Neural cell (in vitro differentiated cells): ENCODE data around the gene YIPF7. TPM values are rescaled to one million over a fixed set of nuclear protein-coding genes. Genes with fewer than 3 reads are reported as not detected.

Experiments
- H2AFZ ChIP-seq: fragments of 200-600, 300-800 bp; sonication (generic), shearing (Covaris generic); 2 replicates; pipeline ENCODE4 v1.6.0; 2014; ENCODE audit warnings: low read depth, mild to moderate bottlenecking, antibody characterized with exemption, low read length, moderate library complexity
- H3F3A ChIP-seq: fragments of 200-600 bp; shearing (Covaris generic); 2 replicates; pipeline ENCODE4 v1.6.1; 2016; ENCODE audit warnings: mild to moderate bottlenecking, moderate library complexity, mixed read lengths, antibody characterized with exemption, low read length; ENCODE audit not compliant: insufficient read depth, poor library complexity, severe bottlenecking
- H3K27ac ChIP-seq: fragments of 200-600, 300-800 bp; sonication (generic), shearing (Covaris generic); 2 replicates; pipeline ENCODE4 v1.5.1; 2014; ENCODE audit warnings: mild to moderate bottlenecking, low read length, moderate library complexity
- H3K27me3 ChIP-seq: fragments of 300-800, 200-600 bp; sonication (generic), shearing (Covaris generic); 2 replicates; pipeline ENCODE4 v1.6.0; 2014; ENCODE audit warnings: mild to moderate bottlenecking, low read depth, low read length, moderate library complexity; ENCODE audit not compliant: insufficient read depth
- H3K36me3 ChIP-seq: fragments of 300-800, 200-600 bp; sonication (generic), shearing (Covaris generic); 2 replicates; pipeline ENCODE4 v1.5.1; 2014; ENCODE audit warnings: mild to moderate bottlenecking, antibody characterized with exemption, low read length, moderate library complexity; ENCODE audit not compliant: insufficient read depth
- H3K4me2 ChIP-seq: fragments of 300-800, 200-600 bp; sonication (generic), shearing (Covaris generic); 2 replicates; pipeline ENCODE4 v1.6.0; 2014; ENCODE audit warnings: mild to moderate bottlenecking, low read length
- H3K4me3 ChIP-seq: fragments of 300-800, 200-600 bp; sonication (generic), shearing (Covaris generic); 2 replicates; pipeline ENCODE4 v1.5.1; 2014; ENCODE audit warnings: mild to moderate bottlenecking, low read length, moderate library complexity
- H3K79me2 ChIP-seq: fragments of 200-600 bp; shearing (Covaris generic); replicated peaks from 2 replicates; pipeline ENCODE4 v1.6.0; 2014; ENCODE audit warnings: mild to moderate bottlenecking, low read length, moderate library complexity; ENCODE audit not compliant: insufficient read depth
- H3K9ac ChIP-seq: fragments of 300-800, 200-600 bp; sonication (generic), shearing (Covaris generic); 2 replicates; pipeline ENCODE4 v1.6.1; 2016; ENCODE audit warnings: mild to moderate bottlenecking, low read length, mixed read lengths
- H3K9me2 ChIP-seq: fragments of 200-600 bp; shearing (Covaris generic); 2 replicates; pipeline ENCODE4 v1.6.1; 2016; ENCODE audit warnings: mild to moderate bottlenecking, low read length, mixed read lengths; ENCODE audit not compliant: insufficient read depth
- H3K9me3 ChIP-seq: fragments of 200-600, 300-800 bp; sonication (generic), shearing (Covaris generic); 2 replicates; pipeline ENCODE4 v1.6.1; 2016; ENCODE audit warnings: mild to moderate bottlenecking, mixed run types, low read length, moderate library complexity, mixed read lengths
- H4K20me1 ChIP-seq: fragments of 200-600 bp; shearing (Covaris generic); 2 replicates; pipeline ENCODE4 v1.6.1; 2016; ENCODE audit warnings: mild to moderate bottlenecking, mixed run types; ENCODE audit not compliant: insufficient read depth
- EP300 ChIP-seq: fragments of 450-650 bp; conservative IDR thresholded peaks from 2 replicates; pipeline ENCODE4 v1.6.1; 2014; ENCODE audit warnings: antibody characterized with exemption, mild to moderate bottlenecking, moderate library complexity; ENCODE audit not compliant: poor library complexity, severe bottlenecking
- EZH2 ChIP-seq: fragments of 200-600, 300-800 bp; shearing (Covaris generic), sonication (generic); IDR thresholded peaks from 2 replicates; pipeline ENCODE4 v1.6.1; 2014; ENCODE audit warnings: antibody characterized with exemption, low read length, borderline replicate concordance, mild to moderate bottlenecking; ENCODE audit not compliant: insufficient read depth, poor library complexity, severe bottlenecking
- MXI1 ChIP-seq: fragments of 450-650 bp; conservative IDR thresholded peaks from 2 replicates; pipeline ENCODE4 v1.6.1; 2014; ENCODE audit warnings: antibody characterized with exemption, mild to moderate bottlenecking; ENCODE audit not compliant: poor library complexity, severe bottlenecking
- POLR2AphosphoS5 ChIP-seq: IDR thresholded peaks from 2 replicates; pipeline ENCODE4 v1.6.1; 2012
- RAD21 ChIP-seq: fragments of 450-650 bp; conservative IDR thresholded peaks from 2 replicates; pipeline ENCODE4 v1.6.1; 2014; ENCODE audit warnings: antibody characterized with exemption, mild to moderate bottlenecking, moderate library complexity
- SMC3 ChIP-seq: fragments of 450-650 bp; conservative IDR thresholded peaks from 2 replicates; pipeline ENCODE4 v1.6.1; 2014; ENCODE audit warnings: antibody characterized with exemption, mild to moderate bottlenecking, moderate library complexity; ENCODE audit not compliant: poor library complexity
- TAF1 ChIP-seq: IDR thresholded peaks from 2 replicates; pipeline ENCODE4 v1.6.1; 2012; ENCODE audit warnings: low read depth
- polyA plus RNA-seq: library from polyadenylated mRNA; depleted of rRNA; stranded (reverse); fragments of >200 nt; gene quantifications from 2 replicates; pipeline ENCODE4 v1.2.3, GENCODE V29; 2014
- TF ChIP-seq, protein P1 (sequence below): fragments of 450-650 bp; IDR thresholded peaks from 2 replicates; pipeline ENCODE4 v1.5.1; 2014; ENCODE audit warnings: antibody characterized with exemption, mild to moderate bottlenecking, moderate library complexity; ENCODE audit not compliant: poor library complexity, severe bottlenecking
- TF ChIP-seq, protein P2 (sequence below): IDR thresholded peaks from 2 replicates; pipeline ENCODE4 v1.6.1; 2012; ENCODE audit warnings: borderline replicate concordance

The YIPF7 gene
- polyA plus RNA-seq, 1 donor from 2014 or later = 0.50 TPM

DNA sequence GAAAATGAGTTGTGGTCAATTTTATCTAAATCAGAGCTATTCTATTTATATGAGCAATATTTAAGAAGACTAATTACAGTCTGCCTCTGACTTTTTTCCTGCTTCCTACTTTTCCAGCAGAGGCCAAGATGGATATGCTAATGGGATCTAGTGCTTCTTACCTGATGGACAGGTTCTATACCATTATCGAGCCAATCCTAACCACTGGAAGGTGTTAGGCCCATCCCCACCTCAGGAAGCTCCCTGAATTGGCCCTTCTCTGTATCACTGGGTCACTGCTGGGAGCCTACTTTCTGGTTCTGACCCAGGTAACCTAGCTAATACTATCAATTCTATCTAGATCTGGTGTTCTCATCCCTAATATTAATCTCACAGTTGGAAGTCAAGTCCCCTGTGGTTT lies 577 bp upstream of the YIPF7 start:
- TF ChIP-seq EP300 = no peak
- no peak for TF ChIP-seq TAF1
- TF ChIP-seq, protein P1, sequence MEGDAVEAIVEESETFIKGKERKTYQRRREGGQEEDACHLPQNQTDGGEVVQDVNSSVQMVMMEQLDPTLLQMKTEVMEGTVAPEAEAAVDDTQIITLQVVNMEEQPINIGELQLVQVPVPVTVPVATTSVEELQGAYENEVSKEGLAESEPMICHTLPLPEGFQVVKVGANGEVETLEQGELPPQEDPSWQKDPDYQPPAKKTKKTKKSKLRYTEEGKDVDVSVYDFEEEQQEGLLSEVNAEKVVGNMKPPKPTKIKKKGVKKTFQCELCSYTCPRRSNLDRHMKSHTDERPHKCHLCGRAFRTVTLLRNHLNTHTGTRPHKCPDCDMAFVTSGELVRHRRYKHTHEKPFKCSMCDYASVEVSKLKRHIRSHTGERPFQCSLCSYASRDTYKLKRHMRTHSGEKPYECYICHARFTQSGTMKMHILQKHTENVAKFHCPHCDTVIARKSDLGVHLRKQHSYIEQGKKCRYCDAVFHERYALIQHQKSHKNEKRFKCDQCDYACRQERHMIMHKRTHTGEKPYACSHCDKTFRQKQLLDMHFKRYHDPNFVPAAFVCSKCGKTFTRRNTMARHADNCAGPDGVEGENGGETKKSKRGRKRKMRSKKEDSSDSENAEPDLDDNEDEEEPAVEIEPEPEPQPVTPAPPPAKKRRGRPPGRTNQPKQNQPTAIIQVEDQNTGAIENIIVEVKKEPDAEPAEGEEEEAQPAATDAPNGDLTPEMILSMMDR = no peak
- TF ChIP-seq SMC3 = no peak
- TF ChIP-seq EZH2 = no peak
- TF ChIP-seq, protein P2, sequence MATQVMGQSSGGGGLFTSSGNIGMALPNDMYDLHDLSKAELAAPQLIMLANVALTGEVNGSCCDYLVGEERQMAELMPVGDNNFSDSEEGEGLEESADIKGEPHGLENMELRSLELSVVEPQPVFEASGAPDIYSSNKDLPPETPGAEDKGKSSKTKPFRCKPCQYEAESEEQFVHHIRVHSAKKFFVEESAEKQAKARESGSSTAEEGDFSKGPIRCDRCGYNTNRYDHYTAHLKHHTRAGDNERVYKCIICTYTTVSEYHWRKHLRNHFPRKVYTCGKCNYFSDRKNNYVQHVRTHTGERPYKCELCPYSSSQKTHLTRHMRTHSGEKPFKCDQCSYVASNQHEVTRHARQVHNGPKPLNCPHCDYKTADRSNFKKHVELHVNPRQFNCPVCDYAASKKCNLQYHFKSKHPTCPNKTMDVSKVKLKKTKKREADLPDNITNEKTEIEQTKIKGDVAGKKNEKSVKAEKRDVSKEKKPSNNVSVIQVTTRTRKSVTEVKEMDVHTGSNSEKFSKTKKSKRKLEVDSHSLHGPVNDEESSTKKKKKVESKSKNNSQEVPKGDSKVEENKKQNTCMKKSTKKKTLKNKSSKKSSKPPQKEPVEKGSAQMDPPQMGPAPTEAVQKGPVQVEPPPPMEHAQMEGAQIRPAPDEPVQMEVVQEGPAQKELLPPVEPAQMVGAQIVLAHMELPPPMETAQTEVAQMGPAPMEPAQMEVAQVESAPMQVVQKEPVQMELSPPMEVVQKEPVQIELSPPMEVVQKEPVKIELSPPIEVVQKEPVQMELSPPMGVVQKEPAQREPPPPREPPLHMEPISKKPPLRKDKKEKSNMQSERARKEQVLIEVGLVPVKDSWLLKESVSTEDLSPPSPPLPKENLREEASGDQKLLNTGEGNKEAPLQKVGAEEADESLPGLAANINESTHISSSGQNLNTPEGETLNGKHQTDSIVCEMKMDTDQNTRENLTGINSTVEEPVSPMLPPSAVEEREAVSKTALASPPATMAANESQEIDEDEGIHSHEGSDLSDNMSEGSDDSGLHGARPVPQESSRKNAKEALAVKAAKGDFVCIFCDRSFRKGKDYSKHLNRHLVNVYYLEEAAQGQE = no peak
- no peak for TF ChIP-seq RAD21
- TF ChIP-seq POLR2AphosphoS5 = no peak
- no peak for TF ChIP-seq MXI1

DNA sequence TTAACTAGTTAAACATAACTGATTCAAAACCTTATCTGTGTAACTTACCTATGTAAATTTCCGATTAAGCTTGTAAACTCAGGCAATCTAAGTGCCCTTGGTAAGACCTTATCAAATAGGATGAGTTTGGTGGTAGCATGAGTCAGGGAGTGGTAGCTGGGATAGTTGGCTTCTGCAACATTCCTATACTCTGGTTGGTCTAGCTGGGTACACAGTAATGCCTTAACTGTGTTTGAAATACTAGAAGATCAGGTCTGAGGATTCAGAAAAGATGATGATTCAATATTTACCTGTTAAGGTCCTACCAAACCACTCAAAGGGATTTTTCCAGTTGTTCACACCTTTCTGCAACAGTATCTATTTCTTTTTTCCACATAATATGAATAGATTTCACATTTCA lies 5.3 kb downstream of the YIPF7 start:
- TF ChIP-seq POLR2AphosphoS5 (no peak), TAF1 (no peak), MXI1 (no peak), SMC3 (no peak), EP300 (no peak), RAD21 (no peak), EZH2 (no peak)
- TF ChIP-seq, protein P1 = no peak
- TF ChIP-seq, protein P2 = no peak

More for the DNA sequence above, 577 bp upstream of the YIPF7 start:
- no peaks in the 10 kb centered on the region for H3K79me2 ChIP-seq
- H3K4me2 ChIP-seq = no peak overlapping the region
- H3K36me3 ChIP-seq = no peaks in the 10 kb centered on the region
- H3F3A ChIP-seq = no peaks in the 10 kb centered on the region
- no peak overlapping the region for H3K27ac ChIP-seq
- no peak overlapping the region for H3K4me3 ChIP-seq
- no peaks in the 10 kb centered on the region for H4K20me1 ChIP-seq
- H2AFZ ChIP-seq = no peak overlapping the region
- H3K9me2 ChIP-seq = no peaks in the 10 kb centered on the region
- no peaks in the 10 kb centered on the region for H3K27me3 ChIP-seq
- H3K9ac ChIP-seq = no peak overlapping the region
- no peaks in the 10 kb centered on the region for H3K9me3 ChIP-seq

More for the DNA sequence above, 5.3 kb downstream of the YIPF7 start:
- Histone ChIP-seq H3K9me2 (no peaks in the 10 kb centered on the region), H3K4me3 (no peak overlapping the region), H2AFZ (no peak overlapping the region), H4K20me1 (no peaks in the 10 kb centered on the region), H3K27me3 (no peaks in the 10 kb centered on the region), H3K9me3 (peaks cover 7% of the 10 kb centered on the region), H3K36me3 (no peaks in the 10 kb centered on the region), H3K9ac (no peak overlapping the region), H3K4me2 (no peak overlapping the region), H3K27ac (no peak overlapping the region), H3K79me2 (no peaks in the 10 kb centered on the region), H3F3A (no peaks in the 10 kb centered on the region)
